Smooth muscle cell (in vitro differentiated cells): Measurements from ENCODE around the gene CALML6. TPM values are rescaled to one million over a fixed set of nuclear protein-coding genes. Genes with fewer than 3 reads are reported as not detected.

Experiments used
- DNase-seq: peaks from one replicate; lab custom pipeline; 2025; ENCODE audit not compliant: unreplicated experiment; lab: John Stamatoyannopoulos, UW
- H2AFZ ChIP-seq: fragments of 200-600 bp; sonication (generic); 2 replicates; pipeline ENCODE4 v1.6.0; 2016; ENCODE audit warnings: antibody characterized with exemption, low read depth, mild to moderate bottlenecking
- H3F3A ChIP-seq: fragments of 200-600 bp; sonication (generic); 2 replicates; pipeline ENCODE4 v1.6.0; 2017; ENCODE audit warnings: antibody characterized with exemption, low read depth
- H3K27ac ChIP-seq: fragments of 200-600 bp; sonication (generic); 2 replicates; pipeline ENCODE4 v1.5.1; 2016; ENCODE audit warnings: low read depth, mild to moderate bottlenecking
- H3K27me3 ChIP-seq: fragments of 200-600 bp; sonication (generic); 2 replicates; pipeline ENCODE4 v1.6.1; 2016; ENCODE audit warnings: low read depth, mild to moderate bottlenecking
- H3K36me3 ChIP-seq: fragments of 200-600 bp; sonication (generic); 2 replicates; pipeline ENCODE4 v1.5.1; 2016; ENCODE audit warnings: low read depth
- H3K4me1 ChIP-seq: fragments of 200-600 bp; sonication (generic); 2 replicates; pipeline ENCODE4 v1.5.1; 2016; ENCODE audit warnings: low read depth
- H3K4me2 ChIP-seq: fragments of 200-600 bp; sonication (generic); 2 replicates; pipeline ENCODE4 v1.6.0; 2016; ENCODE audit warnings: mild to moderate bottlenecking
- H3K4me3 ChIP-seq: fragments of 200-600 bp; sonication (generic); 2 replicates; pipeline ENCODE4 v1.5.1; 2016; ENCODE audit warnings: mild to moderate bottlenecking
- H3K79me2 ChIP-seq: fragments of 200-600 bp; sonication (generic); 2 replicates; pipeline ENCODE4 v1.6.0; 2016; ENCODE audit warnings: low read depth, mild to moderate bottlenecking
- H3K9ac ChIP-seq: fragments of 200-600 bp; sonication (generic); 2 replicates; pipeline ENCODE4 v1.6.0; 2016; ENCODE audit warnings: low read depth
- H3K9me3 ChIP-seq: fragments of 200-600 bp; sonication (generic); replicated peaks from 2 replicates; pipeline ENCODE4 v1.5.1; 2016; ENCODE audit warnings: low read depth
- H4K20me1 ChIP-seq: fragments of 200-600 bp; sonication (generic); 2 replicates; pipeline ENCODE4 v1.6.0; 2016; ENCODE audit warnings: low read depth
- CTCF ChIP-seq: fragments of 200-600 bp; sonication (generic); IDR thresholded peaks from 2 replicates; pipeline ENCODE4 v1.5.1; 2017; ENCODE audit warnings: borderline replicate concordance, mild to moderate bottlenecking, antibody characterized with exemption; ENCODE audit not compliant: insufficient read depth, poor library complexity, severe bottlenecking
- WGBS: methylation state at CpG from one replicate; pipeline ENCODE4 v1.1.7; 2016; ENCODE audit warnings: low lambda C conversion rate; 5-methylcytosine and 5-hydroxymethylcytosine counted together
- polyA plus RNA-seq: library from polyadenylated mRNA; unstranded; fragments of >200 nt; fragmentation: Nextera tagmentation; extraction: Ambion mirVana; gene quantifications from 2 replicates; pipeline ENCODE4 v1.2.1, GENCODE V29; 2016
- total RNA-seq: library from RNA; depleted of rRNA; stranded (reverse); fragments of >200 nt; gene quantifications from 2 replicates; pipeline ENCODE4 v1.2.3, GENCODE V29; 2014

The CALML6 gene
- total and polyA plus RNA-seq, 2 experiments from 2014 or later, result 0.18 to 1.3 TPM

DNA sequence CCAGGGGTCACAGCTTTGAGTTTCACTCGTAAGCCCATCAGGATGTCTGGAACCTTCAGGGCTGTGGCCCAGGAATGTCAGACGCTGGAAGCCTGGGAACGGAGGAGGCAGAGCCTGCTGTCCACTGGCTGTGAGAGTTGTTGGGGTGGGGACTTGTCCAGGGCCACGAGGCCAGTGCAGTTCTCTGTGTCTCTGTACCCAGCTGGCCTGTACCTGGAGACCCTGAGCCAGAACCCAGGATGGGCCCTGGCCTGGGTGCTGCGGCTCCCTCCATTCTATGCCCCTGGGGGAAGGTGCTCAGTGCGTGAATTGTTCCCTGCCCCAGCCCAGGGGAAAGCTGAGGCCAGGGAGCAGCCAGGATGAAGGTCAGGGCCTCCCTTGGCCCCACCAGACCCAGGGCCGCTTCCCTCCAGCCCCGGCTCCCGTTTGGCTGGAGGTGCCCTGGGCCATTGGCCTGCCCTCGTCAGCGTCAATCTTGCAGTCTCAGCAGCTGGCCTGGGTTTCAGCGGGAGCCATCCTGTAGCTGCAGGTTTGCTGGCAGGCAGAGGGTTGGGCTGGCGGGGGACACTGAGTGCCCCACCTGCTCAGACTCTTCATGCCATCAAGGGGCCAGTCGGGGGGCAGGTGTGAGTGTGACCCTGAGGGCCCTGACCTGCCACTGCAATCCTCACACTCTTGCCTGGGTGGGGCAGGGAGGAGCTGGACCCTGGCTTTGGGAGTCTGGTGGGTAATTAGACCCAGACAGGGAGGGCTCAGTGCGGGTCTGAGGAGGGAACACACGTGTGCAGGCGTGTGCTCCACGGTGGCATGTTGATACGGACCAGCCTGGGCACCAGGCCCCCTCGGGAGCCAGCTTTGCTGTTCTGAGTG lies 724 bp upstream of the CALML6 start:
- 84% methylated on average over 20 of the region's 20 CpGs for WGBS
- no peaks in the 10 kb centered on the region for H3K9me3 ChIP-seq
- no peaks in the 10 kb centered on the region for H3K79me2 ChIP-seq
- no peaks in the 10 kb centered on the region for H3K36me3 ChIP-seq
- no peak for TF ChIP-seq CTCF
- no peak overlapping the region for H3K4me2 ChIP-seq
- H3F3A ChIP-seq, result no peaks in the 10 kb centered on the region
- no peak overlapping the region for H3K4me3 ChIP-seq
- no peak overlapping the region for H2AFZ ChIP-seq
- H3K27ac ChIP-seq, result no peak overlapping the region
- no peak overlapping the region for H3K9ac ChIP-seq
- peaks cover 7% of the 10 kb centered on the region for H3K4me1 ChIP-seq
- no peak for DNase-seq
- no peaks in the 10 kb centered on the region for H3K27me3 ChIP-seq
- H4K20me1 ChIP-seq, result no peaks in the 10 kb centered on the region

- Histone ChIP-seq H3K9ac (no peak overlapping the region), H3K9me3 (no peaks in the 10 kb centered on the region), H3K4me1 (peaks cover 7% of the 10 kb centered on the region), H3K27me3 (no peaks in the 10 kb centered on the region), H3K27ac (no peak overlapping the region), H3F3A (no peaks in the 10 kb centered on the region), H3K79me2 (no peaks in the 10 kb centered on the region), H4K20me1 (no peaks in the 10 kb centered on the region), H3K4me2 (no peak overlapping the region), H3K4me3 (no peak overlapping the region), H3K36me3 (no peaks in the 10 kb centered on the region), H2AFZ (no peak overlapping the region)
- no peak for TF ChIP-seq CTCF
- no peak for DNase-seq
- WGBS, result 93% methylated on average over 21 of the region's 23 CpGs
Measured at GRCh38 chr1:1915911-1916840, 1.1 kb downstream of the CALML6 start.

GRCh38 chr1:1916851-1917251 lies 1.8 kb downstream of the CALML6 start:
- no peaks in the 10 kb centered on the region for H3K9me3 ChIP-seq
- peaks cover 7% of the 10 kb centered on the region for H3K4me1 ChIP-seq
- no peaks in the 10 kb centered on the region for H3K36me3 ChIP-seq
- no peaks in the 10 kb centered on the region for H3F3A ChIP-seq
- no peak overlapping the region for H3K27ac ChIP-seq
- no peaks in the 10 kb centered on the region for H3K27me3 ChIP-seq
- H3K4me2 ChIP-seq, result no peak overlapping the region
- H3K79me2 ChIP-seq, result no peaks in the 10 kb centered on the region
- no peak for DNase-seq
- H4K20me1 ChIP-seq, result no peaks in the 10 kb centered on the region
- 87% methylated on average over 13 of the region's 19 CpGs for whole genome bisulfite sequencing
- H3K9ac ChIP-seq, result no peak overlapping the region
- TF ChIP-seq CTCF, result no peak
- no peak overlapping the region for H3K4me3 ChIP-seq
- no peak overlapping the region for H2AFZ ChIP-seq
